ENCODE results near the gene ARHGEF28.

ARHGEF28 gene

DNA sequence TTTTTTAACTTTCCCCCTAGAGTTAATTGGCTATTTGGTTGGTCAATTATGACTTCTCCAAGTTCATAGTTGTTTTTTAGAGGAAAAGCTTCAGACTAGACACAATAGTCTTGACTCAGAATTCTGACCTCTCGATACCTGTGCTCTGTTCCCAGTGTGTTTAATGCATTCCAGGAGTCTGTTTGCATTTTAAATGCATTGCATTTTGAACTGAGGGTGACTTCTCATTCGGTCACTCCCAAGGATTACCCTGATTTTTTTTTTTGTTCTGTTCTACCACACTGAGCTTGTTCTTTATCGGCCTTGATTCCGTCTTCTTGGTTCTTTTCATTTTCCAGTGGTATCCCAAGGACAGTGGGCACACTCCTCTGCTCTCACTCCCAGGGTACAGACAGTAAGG lies 16.3 kb downstream of the ARHGEF28 start:
- no peak overlapping the region for H3K4me3 ChIP-seq
- no peak overlapping the region for H3K27ac ChIP-seq
- DNase-seq (ENCODE audit: low spot score): no peak
- TF ChIP-seq, protein P1, sequence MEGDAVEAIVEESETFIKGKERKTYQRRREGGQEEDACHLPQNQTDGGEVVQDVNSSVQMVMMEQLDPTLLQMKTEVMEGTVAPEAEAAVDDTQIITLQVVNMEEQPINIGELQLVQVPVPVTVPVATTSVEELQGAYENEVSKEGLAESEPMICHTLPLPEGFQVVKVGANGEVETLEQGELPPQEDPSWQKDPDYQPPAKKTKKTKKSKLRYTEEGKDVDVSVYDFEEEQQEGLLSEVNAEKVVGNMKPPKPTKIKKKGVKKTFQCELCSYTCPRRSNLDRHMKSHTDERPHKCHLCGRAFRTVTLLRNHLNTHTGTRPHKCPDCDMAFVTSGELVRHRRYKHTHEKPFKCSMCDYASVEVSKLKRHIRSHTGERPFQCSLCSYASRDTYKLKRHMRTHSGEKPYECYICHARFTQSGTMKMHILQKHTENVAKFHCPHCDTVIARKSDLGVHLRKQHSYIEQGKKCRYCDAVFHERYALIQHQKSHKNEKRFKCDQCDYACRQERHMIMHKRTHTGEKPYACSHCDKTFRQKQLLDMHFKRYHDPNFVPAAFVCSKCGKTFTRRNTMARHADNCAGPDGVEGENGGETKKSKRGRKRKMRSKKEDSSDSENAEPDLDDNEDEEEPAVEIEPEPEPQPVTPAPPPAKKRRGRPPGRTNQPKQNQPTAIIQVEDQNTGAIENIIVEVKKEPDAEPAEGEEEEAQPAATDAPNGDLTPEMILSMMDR (IDR thresholded peaks at IDR 0.05): no peak

DNA sequence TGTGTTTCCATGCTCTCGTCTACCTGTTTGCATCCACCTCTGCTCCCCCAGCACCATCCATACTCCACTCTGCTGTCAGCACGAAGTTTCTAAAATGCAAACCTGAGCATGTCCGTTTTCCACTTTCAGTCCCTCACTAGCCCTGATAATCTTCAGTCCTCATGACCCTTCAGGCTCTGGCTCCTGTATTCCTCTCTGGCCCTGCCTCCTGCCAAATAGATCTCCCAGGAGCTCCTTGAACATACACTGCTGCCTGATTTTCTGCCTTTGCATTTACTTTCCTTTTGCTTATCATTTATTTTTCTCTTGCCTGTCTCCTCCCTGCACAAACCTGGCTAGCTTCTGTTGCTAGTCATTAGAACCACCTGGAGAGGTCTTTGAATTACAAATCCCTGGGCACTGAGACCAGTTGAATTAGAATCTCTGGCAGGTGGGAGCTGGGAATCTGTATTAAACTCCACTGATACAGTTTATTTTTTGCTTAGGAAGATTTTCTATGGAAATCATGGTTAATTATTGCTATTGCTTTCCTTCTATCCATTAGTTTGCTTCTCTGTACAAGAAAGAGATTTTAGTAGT lies 18.5 kb downstream of the ARHGEF28 start:
- no peak for DNase-seq (ENCODE audit: low spot score)
- Histone ChIP-seq H3K27ac (no peak overlapping the region), H3K4me3 (no peak overlapping the region)
- TF ChIP-seq, protein P1 (IDR thresholded peaks at IDR 0.05): no peak

DNA sequence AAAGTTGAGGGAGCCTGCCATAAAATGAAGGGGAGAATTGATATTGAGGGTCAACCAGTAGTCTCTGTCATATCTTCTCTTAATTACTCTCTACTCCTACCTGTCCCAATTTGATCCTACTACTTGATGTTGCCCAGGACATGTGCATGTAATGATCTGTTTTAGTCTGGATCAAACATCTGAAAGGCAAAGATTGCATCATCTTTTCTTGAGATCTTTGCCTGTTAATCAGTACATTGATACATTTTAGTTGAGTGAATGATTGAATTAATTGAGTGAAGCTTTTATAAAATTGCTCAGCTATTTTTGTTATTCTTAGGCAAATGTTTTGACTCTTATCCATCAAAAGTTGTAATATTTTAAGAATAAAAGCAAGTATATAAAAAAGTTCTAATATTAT lies 21.7 kb downstream of the ARHGEF28 start:
- DNase-seq (ENCODE audit: low spot score): no peak
- no peak overlapping the region for H3K27ac ChIP-seq
- TF ChIP-seq, protein P1 (IDR thresholded peaks at IDR 0.05): no peak
- H3K4me3 ChIP-seq: no peak overlapping the region

DNA sequence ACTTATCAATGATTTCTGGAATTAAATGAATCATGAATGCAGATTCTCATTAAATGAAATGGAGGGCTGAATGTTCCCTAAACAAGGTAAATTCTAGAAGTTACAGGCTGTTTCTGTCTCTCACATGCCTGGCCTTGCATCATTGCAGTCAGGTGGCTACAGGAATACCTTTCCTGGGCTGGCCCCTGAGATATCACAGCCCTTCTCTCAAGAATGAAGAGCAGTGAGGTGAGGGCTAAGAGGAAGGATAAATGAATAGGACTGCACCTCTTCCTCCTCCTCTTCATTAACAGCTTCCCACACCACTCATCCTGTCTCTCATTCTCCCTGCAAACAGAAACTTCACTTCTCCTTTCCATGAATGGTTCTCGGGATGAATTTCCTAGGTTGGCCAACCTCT lies 22.5 kb downstream of the ARHGEF28 start:
- H3K27ac ChIP-seq: no peak overlapping the region
- H3K4me3 ChIP-seq: no peak overlapping the region
- no peak for DNase-seq (ENCODE audit: low spot score)
- TF ChIP-seq, protein P1 (IDR thresholded peaks at IDR 0.05): no peak

DNA sequence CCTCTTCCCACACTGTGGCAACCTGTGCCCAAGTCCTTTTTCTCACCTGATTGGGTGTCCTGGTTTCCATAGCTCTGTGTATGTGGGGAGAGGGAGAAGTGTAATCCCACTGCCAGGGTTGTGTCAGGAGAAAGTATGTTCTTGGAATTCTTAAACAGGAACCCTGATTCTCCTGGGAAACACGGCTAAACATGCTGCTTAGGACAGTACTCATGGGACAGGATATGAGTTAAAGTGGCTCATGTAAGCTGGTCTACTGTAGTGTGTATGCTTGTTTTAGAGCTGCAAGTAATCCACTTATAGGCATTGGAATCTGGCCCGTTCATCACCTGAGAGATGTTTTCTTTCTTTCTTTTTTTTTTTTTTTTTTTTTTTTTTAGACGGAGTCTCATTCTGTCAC lies 23.9 kb downstream of the ARHGEF28 start:
- DNase-seq (ENCODE audit: low spot score): no peak
- TF ChIP-seq, protein P1 (IDR thresholded peaks at IDR 0.05): no peak

DNA sequence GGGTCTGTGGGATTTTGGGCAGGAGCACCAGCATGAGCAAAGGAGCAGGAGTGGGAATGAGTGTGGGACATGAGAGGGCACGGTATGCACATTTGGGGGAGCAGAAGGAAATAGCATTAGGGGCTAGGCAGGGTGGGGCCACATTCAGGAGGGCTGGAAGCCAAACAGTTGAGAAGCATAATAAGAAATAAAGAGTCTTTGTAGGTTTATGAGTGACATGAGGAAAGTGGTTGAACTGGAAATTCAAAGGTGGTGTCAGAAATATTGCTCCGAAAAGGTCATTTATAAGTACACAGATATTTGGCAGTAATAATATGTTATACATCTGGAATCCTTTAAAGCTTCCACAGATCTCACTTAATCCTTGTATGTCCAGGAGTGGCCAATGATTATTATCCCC lies 26.4 kb downstream of the ARHGEF28 start:
- no peak overlapping the region for H3K27ac ChIP-seq
- TF ChIP-seq, protein P1 (IDR thresholded peaks at IDR 0.05): no peak
- H3K4me3 ChIP-seq: no peak overlapping the region
- DNase-seq (ENCODE audit: low spot score): no peak

More for the DNA sequence above, 23.9 kb downstream of the ARHGEF28 start:
- no peak overlapping the region for H3K27ac ChIP-seq
- no peak overlapping the region for H3K4me3 ChIP-seq

DNA sequence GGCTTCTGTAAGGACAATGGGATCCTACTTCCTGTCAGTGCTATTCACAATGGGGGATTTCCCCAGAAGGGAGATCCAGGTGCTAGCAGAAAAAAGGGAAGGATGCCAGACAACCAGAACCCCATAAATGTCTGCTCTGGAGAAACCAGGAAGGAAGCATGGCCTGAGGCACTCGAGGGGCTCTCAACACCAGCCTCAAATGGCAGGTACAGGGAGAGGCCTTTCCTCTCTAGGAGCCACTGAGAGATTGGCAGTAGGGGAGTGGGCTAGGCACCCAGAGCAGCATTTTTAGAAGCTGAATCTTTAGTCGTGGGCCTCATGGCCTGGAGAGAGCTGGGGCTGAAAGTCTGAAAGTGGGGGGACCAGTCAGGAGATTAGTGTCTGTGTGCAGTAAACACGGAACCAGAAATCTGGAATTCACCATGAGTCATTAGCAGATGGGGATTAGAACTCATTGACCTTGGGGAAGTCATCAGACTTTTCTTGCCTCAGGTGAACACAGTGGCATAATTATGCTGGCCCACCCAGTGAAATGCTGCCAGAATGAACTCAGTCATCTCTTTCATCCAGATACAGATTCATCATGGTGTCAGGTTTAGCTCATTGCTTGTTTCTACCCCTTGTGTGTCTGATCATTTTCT lies 28.3 kb downstream of the ARHGEF28 start:
- H3K4me3 ChIP-seq: no peak overlapping the region
- DNase-seq (ENCODE audit: low spot score): no peak
- TF ChIP-seq, protein P1 (IDR thresholded peaks at IDR 0.05): no peak
- H3K27ac ChIP-seq: peak overlapping the region; percentile 16 to 66

Data from coronary artery (tissue), 2 donors.